Left renal pelvis (tissue), 4 donors: ENCODE measurements around the gene LUC7L2. TPM values are rescaled to one million over a fixed set of nuclear protein-coding genes. Genes with fewer than 3 reads are reported as not detected.
"Not testable (repeated sequence)": the region's sequence is repeated elsewhere in the genome, so short reads cannot be mapped to it uniquely, and the experiment has no call there.

ENCODE experiments used
- DNase-seq, 4 donors: peaks; one replicate each; pipeline ENCODE4 v3.0.0-alpha.2; 2013; ENCODE audit warnings: low read depth in 4 of 4, low spot score in 3 of 4
- polyA plus RNA-seq, 4 donors: library from polyadenylated mRNA; unstranded; fragments of 120-200 nt; gene quantifications; one replicate each; pipeline ENCODE4 v1.2.1, GENCODE V29; 2013; ENCODE audit not compliant: insufficient read length in 4 of 4

The LUC7L2 gene
- polyA plus RNA-seq, 4 donors = 113 to 158 (median 144) TPM

GRCh38 chr7:139354729-139355128, 5.0 kb upstream of the LUC7L2 start:
- no peak for DNase-seq

- DNase-seq = no peak
Measured at GRCh38 chr7:139355320-139355719, 4.4 kb upstream of the LUC7L2 start.

GRCh38 chr7:139357729-139358506, 1.8 kb upstream of the LUC7L2 start:
- DNase-seq = not testable (repeated sequence)

GRCh38 chr7:139358541-139359365, 941 bp upstream of the LUC7L2 start:
- DNase-seq = no peak

GRCh38 chr7:139360210-139360947, 685 bp downstream of the LUC7L2 start:
- DNase-seq = peak; percentile 88 to 92 (median 90)

- no peak for DNase-seq
Measured at GRCh38 chr7:139360948-139361307, 1.2 kb downstream of the LUC7L2 start.

GRCh38 chr7:139361523-139361922, 1.8 kb downstream of the LUC7L2 start:
- no peak for DNase-seq

- DNase-seq = no peak
Measured at GRCh38 chr7:139362302-139362701, 2.6 kb downstream of the LUC7L2 start.

GRCh38 chr7:139362981-139363380, 3.3 kb downstream of the LUC7L2 start:
- DNase-seq = no peak

- DNase-seq = no peak
Measured at GRCh38 chr7:139365336-139365735, 5.6 kb downstream of the LUC7L2 start.

GRCh38 chr7:139366400-139366799, 6.7 kb downstream of the LUC7L2 start:
- DNase-seq = no peak

- DNase-seq = no peak
Measured at GRCh38 chr7:139367438-139368155, 7.9 kb downstream of the LUC7L2 start.

GRCh38 chr7:139370301-139370942, 10.7 kb downstream of the LUC7L2 start:
- no peak for DNase-seq

GRCh38 chr7:139370943-139371313, 11.2 kb downstream of the LUC7L2 start:
- DNase-seq = no peak

GRCh38 chr7:139374246-139374645, 14.6 kb downstream of the LUC7L2 start:
- no peak for DNase-seq

GRCh38 chr7:139382439-139382838, 22.7 kb downstream of the LUC7L2 start:
- no peak for DNase-seq

- no peak for DNase-seq
Measured at GRCh38 chr7:139384611-139385010, 24.9 kb downstream of the LUC7L2 start.

GRCh38 chr7:139387594-139387993, 27.9 kb downstream of the LUC7L2 start:
- DNase-seq = no peak

- no peak for DNase-seq
Measured at GRCh38 chr7:139389091-139389490, 29.4 kb downstream of the LUC7L2 start.

GRCh38 chr7:139389774-139390173, 30.1 kb downstream of the LUC7L2 start:
- no peak for DNase-seq
